Thyroid gland (tissue), 4 donors: ENCODE results near the gene DZIP3. TPM values are rescaled to one million over a fixed set of nuclear protein-coding genes. Genes with fewer than 3 reads are reported as not detected.

Experiments
- DNase-seq, 2 donors: peaks; one replicate each; pipeline ENCODE4 v3.0.0-alpha.2; 2019
- H3K27ac ChIP-seq, 3 donors: fragments of 200-600 bp; sonication (generic); 1 replicate in 2 of 3; 2 replicates in 1 of 3; pipeline ENCODE4 v1.5.1; 2016 to 2019; ENCODE audit warnings: mild to moderate bottlenecking in 1 of 3, moderate library complexity in 1 of 3
- H3K27me3 ChIP-seq: fragments of 200-600 bp; sonication (generic); one replicate; pipeline ENCODE4 v1.5.1; 2019
- H3K36me3 ChIP-seq, 2 donors: fragments of 200-600 bp; sonication (generic); one replicate each; pipeline ENCODE4 v1.5.1; 2016 to 2019
- H3K4me1 ChIP-seq, 2 donors: fragments of 200-600 bp; sonication (generic); one replicate each; pipeline ENCODE4 v1.5.1; 2017 to 2019
- H3K4me3 ChIP-seq, 3 donors: fragments of 200-600 bp; sonication (generic); replicated peaks in 1 of 3; 1 replicate in 2 of 3; 2 replicates in 1 of 3; pipeline ENCODE4 v1.5.1; 2016; ENCODE audit warnings: mild to moderate bottlenecking in 1 of 3
- H3K9me3 ChIP-seq: fragments of 200-600 bp; sonication (generic); one replicate; pipeline ENCODE4 v1.5.1; 2017
- CTCF ChIP-seq, 6 experiments: fragments of 200-600 bp in 3 of 6; fragments of 450-650 bp in 3 of 6; sonication (generic) in 3 of 6; IDR thresholded peaks; one replicate each; pipeline ENCODE4 v1.5.1; 2016 to 2019; ENCODE audit warnings: antibody characterized with exemption in 6 of 6, mild to moderate bottlenecking in 2 of 6, inconsistent platforms in 1 of 6, moderate library complexity in 1 of 6
- POLR2A ChIP-seq, 2 donors: fragments of 450-650 bp; IDR thresholded peaks; one replicate each; pipeline ENCODE4 v1.6.1; 2017; ENCODE audit warnings: antibody characterized with exemption in 2 of 2, mild to moderate bottlenecking in 2 of 2, moderate library complexity in 1 of 2
- WGBS, 2 donors: methylation state at CpG; one replicate each; pipeline ENCODE4 v1.1.5; 2017; 5-methylcytosine and 5-hydroxymethylcytosine counted together
- intact Hi-C: fragments of 100-400 bp; cut with DNase I; formaldehyde crosslinking; loops from one replicate; pipeline ENCODE4 v1.15.1; 2023
- total RNA-seq, 4 donors: library from RNA; depleted of rRNA; stranded (reverse); fragments of >200 nt; gene quantifications; one replicate each; pipeline ENCODE4 v1.2.3, GENCODE V29; 2016

Gene DZIP3
- total RNA-seq, 4 donors from 2014 or later, result 11.2 to 23.2 (median 18.7) TPM

GRCh38 chr3:108661699-108662098 is 72.2 kb downstream of the DZIP3 start:
- intact Hi-C loops, result no loop called here
- no peaks in the 10 kb centered on the region for H3K27me3 ChIP-seq

GRCh38 chr3:108662142-108662738 is 72.7 kb downstream of the DZIP3 start:
- H3K27me3 ChIP-seq, result no peaks in the 10 kb centered on the region
- H3K4me3 ChIP-seq, result no peak overlapping the region
- H3K36me3 ChIP-seq, result peaks cover 0 to 4% of the 10 kb centered on the region in 2 donors
- no peak overlapping the region for H3K27ac ChIP-seq
- WGBS, 2 donors, result 20 to 21% methylated on average over 6 of the region's 6 CpGs
- peak in 1 of 2 donors; percentile 7 for DNase-seq
- TF ChIP-seq CTCF (IDR thresholded peaks at IDR 0.05) (peak; percentile 56 to 87 (median 81)), POLR2A (IDR thresholded peaks at IDR 0.05) (no peak)
- intact Hi-C loops, result no loop called here
- H3K4me1 ChIP-seq, result no peaks in the 10 kb centered on the region
- no peaks in the 10 kb centered on the region for H3K9me3 ChIP-seq

More at GRCh38 chr3:108661699-108662098, 72.2 kb downstream of the DZIP3 start:
- no peaks in the 10 kb centered on the region for H3K4me1 ChIP-seq
- no peak overlapping the region for H3K27ac ChIP-seq
- peaks cover 0 to 4% of the 10 kb centered on the region in 2 donors for H3K36me3 ChIP-seq
- H3K9me3 ChIP-seq, result no peaks in the 10 kb centered on the region
- no peak overlapping the region for H3K4me3 ChIP-seq
- WGBS, 2 donors, result 68 to 72% methylated on average over 2 of the region's 2 CpGs
- DNase-seq, result no peak
- TF ChIP-seq POLR2A (IDR thresholded peaks at IDR 0.05) (no peak), CTCF (IDR thresholded peaks at IDR 0.05) (no peak)

- H3K27ac ChIP-seq, result no peak overlapping the region
- TF ChIP-seq POLR2A (IDR thresholded peaks at IDR 0.05) (no peak), CTCF (IDR thresholded peaks at IDR 0.05) (no peak)
- no peaks in the 10 kb centered on the region for H3K27me3 ChIP-seq
- 80 to 90% methylated on average over 1 of the region's 1 CpG for WGBS, 2 donors
- no peaks in the 10 kb centered on the region for H3K9me3 ChIP-seq
- intact Hi-C loops, result loop anchor here (2.0 kb wide), 1 partner anchor 253 kb away; no protein-coding TSS in a partner anchor
- H3K4me3 ChIP-seq, result no peak overlapping the region
- H3K36me3 ChIP-seq, result peaks cover 0 to 4% of the 10 kb centered on the region in 2 donors
- no peaks in the 10 kb centered on the region for H3K4me1 ChIP-seq
- no peak for DNase-seq
These were observed 74.7 kb downstream of the DZIP3 start for GRCh38 chr3:108664266-108664665.

- intact Hi-C loops, result no loop called here
- Histone ChIP-seq H3K36me3 (peaks cover 0 to 4% of the 10 kb centered on the region in 2 donors), H3K4me1 (no peaks in the 10 kb centered on the region), H3K27me3 (no peaks in the 10 kb centered on the region), H3K27ac (no peak overlapping the region), H3K4me3 (no peak overlapping the region), H3K9me3 (no peaks in the 10 kb centered on the region)
- no peak for TF ChIP-seq CTCF (IDR thresholded peaks at IDR 0.05)
- no peak for TF ChIP-seq POLR2A (IDR thresholded peaks at IDR 0.05)
- DNase-seq, result no peak
- WGBS, 2 donors, result 0 to 1% methylated on average over 1 of the region's 1 CpG
These were observed 77.8 kb downstream of the DZIP3 start for GRCh38 chr3:108667312-108667711.

GRCh38 chr3:108669208-108669607 is 79.7 kb downstream of the DZIP3 start:
- no peak for TF ChIP-seq CTCF (IDR thresholded peaks at IDR 0.05)
- TF ChIP-seq POLR2A (IDR thresholded peaks at IDR 0.05), result no peak
- intact Hi-C loops, result no loop called here
- Histone ChIP-seq H3K27ac (no peak overlapping the region), H3K4me1 (no peaks in the 10 kb centered on the region), H3K27me3 (no peaks in the 10 kb centered on the region), H3K4me3 (no peak overlapping the region), H3K9me3 (no peaks in the 10 kb centered on the region), H3K36me3 (no peaks in the 10 kb centered on the region)
- no peak for DNase-seq
